ENCODE data around the gene NFIA. TPM values are rescaled to one million over a fixed set of nuclear protein-coding genes. Genes with fewer than 3 reads are reported as not detected.

Gene NFIA
- total RNA-seq, 1 experiment from 2014 or later: 0.35 TPM

DNA sequence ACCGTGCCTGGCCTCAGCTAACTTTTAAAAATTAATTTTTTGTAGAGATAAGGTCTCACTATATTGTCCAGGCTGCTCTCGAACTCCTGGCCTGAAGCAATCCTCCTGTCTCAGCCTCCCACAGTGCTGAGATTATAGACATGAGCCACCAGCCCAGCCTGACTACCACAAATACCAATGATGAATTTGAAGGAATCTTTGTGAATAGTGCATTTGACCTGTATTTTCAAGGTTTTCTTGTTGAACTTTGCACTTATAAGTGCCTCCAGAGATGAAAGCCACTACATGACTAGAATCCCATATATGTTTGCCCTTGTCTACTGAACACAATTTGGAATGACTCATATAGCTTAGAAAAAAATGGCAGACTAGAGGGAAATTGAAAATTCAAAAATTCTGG lies 297.3 kb downstream of the NFIA start:
- Mint-ChIP-seq H3K4me1 (peaks cover 4 to 6% of the 10 kb centered on the region in 2 experiments; a peak in 3 of 4 replicates), H3K27me3 (ENCODE audit: low read depth) (peaks cover 1% of the 10 kb centered on the region; the same call in 1 of the 2 replicates), H3K27ac (no peak overlapping the region), H3K9me3 (no peaks in the 10 kb centered on the region), H3K36me3 (ENCODE audit: insufficient read depth in 1 of 3, low read depth in 3 of 3) (no peaks in the 10 kb centered on the region), H3K4me3 (no peak overlapping the region)
- Histone ChIP-seq H4K8ac (replicated peaks; ENCODE audit: insufficient read length, low read depth, low read length) (no peak overlapping the region), H3K4ac (ENCODE audit: low read depth, low read length) (no peak overlapping the region), H3K23ac (ENCODE audit: insufficient read length, low read depth, low read length) (no peak overlapping the region), H4K20me1 (ENCODE audit: control insufficient read depth, insufficient read depth, insufficient read length) (peaks cover 2% of the 10 kb centered on the region), H2AFZ (ENCODE audit: low read length) (no peak overlapping the region), H3T11ph (ENCODE audit: low read length) (no peak overlapping the region), H3K27ac (ENCODE audit: insufficient read length, low read depth, low read length) (no peak overlapping the region), H2AK5ac (ENCODE audit: insufficient read length, low read length) (no peak overlapping the region), H3K14ac (ENCODE audit: insufficient read depth, low read length) (no peak overlapping the region), H3K9ac (ENCODE audit: extremely low read depth, insufficient read length, low read length) (no peak overlapping the region), H2BK5ac (ENCODE audit: insufficient read length, low read length) (no peak overlapping the region), H3K79me2 (ENCODE audit: insufficient read depth, low read length) (no peaks in the 10 kb centered on the region), H4K5ac (ENCODE audit: insufficient read length, low read depth, low read length) (no peak overlapping the region), H3K4me1 (ENCODE audit: insufficient read depth, low read length) (no peaks in the 10 kb centered on the region), H3K56ac (ENCODE audit: insufficient read length, low read depth, low read length) (no peak overlapping the region), H2BK120ac (ENCODE audit: low read depth, low read length, poor library complexity, severe bottlenecking) (no peak overlapping the region), H3K79me1 (ENCODE audit: insufficient read depth, low read depth, low read length, poor library complexity, severe bottlenecking) (no peaks in the 10 kb centered on the region), H2BK20ac (ENCODE audit: low read depth, low read length, poor library complexity, severe bottlenecking) (no peak overlapping the region), H2BK15ac (ENCODE audit: low read depth, low read length) (no peak overlapping the region), H2BK12ac (ENCODE audit: insufficient read length, low read depth, low read length) (no peak overlapping the region), H3K23me2 (ENCODE audit: insufficient read length, low read depth, low read length, poor library complexity, severe bottlenecking) (no peaks in the 10 kb centered on the region), H3K9me3 (ENCODE audit: control insufficient read depth, low read depth, low read length) (no peaks in the 10 kb centered on the region), H4K91ac (ENCODE audit: insufficient read length, low read depth, low read length) (no peak overlapping the region), H3K18ac (ENCODE audit: insufficient read length, low read depth, low read length) (no peak overlapping the region), H3K4me2 (ENCODE audit: insufficient read depth, insufficient read length, low read length) (no peak overlapping the region), H3K27me3 (ENCODE audit: insufficient read depth, low read length) (no peaks in the 10 kb centered on the region)
- TF ChIP-seq, protein P1, sequence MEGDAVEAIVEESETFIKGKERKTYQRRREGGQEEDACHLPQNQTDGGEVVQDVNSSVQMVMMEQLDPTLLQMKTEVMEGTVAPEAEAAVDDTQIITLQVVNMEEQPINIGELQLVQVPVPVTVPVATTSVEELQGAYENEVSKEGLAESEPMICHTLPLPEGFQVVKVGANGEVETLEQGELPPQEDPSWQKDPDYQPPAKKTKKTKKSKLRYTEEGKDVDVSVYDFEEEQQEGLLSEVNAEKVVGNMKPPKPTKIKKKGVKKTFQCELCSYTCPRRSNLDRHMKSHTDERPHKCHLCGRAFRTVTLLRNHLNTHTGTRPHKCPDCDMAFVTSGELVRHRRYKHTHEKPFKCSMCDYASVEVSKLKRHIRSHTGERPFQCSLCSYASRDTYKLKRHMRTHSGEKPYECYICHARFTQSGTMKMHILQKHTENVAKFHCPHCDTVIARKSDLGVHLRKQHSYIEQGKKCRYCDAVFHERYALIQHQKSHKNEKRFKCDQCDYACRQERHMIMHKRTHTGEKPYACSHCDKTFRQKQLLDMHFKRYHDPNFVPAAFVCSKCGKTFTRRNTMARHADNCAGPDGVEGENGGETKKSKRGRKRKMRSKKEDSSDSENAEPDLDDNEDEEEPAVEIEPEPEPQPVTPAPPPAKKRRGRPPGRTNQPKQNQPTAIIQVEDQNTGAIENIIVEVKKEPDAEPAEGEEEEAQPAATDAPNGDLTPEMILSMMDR (conservative IDR thresholded peaks at IDR 0.05): no peak
- no peak for DNase-seq
- WGBS (ENCODE audit: extremely low coverage, insufficient read length, low lambda C conversion rate): no CpG with 5 or more reads among the region's 2 CpGs

Data from H9 (cell line).